ENCODE data around the gene GLP1R. TPM values are rescaled to one million over a fixed set of nuclear protein-coding genes. Genes with fewer than 3 reads are reported as not detected.

Gene GLP1R
- total RNA-seq, 1 experiment from 2014 or later: not detected

DNA sequence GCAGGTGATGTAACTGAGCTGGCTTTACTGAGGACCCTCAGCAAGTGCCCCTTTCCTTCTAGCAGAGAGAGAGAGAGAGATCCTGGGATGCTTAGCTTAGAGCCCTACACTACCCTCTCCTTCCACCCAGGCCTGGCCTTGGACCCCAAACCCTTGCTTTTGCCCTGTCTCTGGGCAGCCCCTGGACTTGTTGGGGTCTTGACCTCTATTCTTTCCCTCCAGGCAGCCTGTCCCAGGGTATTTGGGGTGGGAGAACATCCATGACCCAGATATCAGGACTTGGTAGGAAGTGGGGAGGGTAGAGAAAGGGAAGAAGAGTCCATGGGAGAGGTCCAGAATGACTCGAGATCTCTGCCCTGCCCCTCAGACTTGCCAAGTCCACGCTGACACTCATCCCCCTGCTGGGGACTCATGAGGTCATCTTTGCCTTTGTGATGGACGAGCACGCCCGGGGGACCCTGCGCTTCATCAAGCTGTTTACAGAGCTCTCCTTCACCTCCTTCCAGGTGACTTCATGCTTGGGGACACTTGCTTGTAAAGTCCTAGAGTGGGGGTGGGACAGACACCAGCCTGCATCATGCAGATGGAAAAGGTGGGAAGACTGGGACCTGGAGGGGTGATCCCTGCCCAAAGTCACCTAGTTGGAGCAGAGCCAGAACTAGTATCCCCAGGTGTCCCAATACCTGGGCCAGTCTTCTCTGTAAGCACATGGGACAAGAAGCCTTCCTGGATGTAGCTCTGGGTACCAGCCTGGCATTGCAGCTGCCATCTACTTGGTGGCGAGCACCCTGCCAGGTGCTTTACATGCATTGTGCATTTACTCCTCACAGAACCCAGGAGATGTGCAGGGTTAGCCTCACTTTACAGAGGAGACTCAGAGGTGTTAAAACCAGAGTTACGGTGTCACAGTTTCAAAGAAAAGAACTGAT lies 30.9 kb downstream of the GLP1R start:
- TF ChIP-seq EZH2 (IDR thresholded peaks at IDR 0.05; ENCODE audit: low read length, unreplicated experiment) (no peak), EZH2phosphoT487 (IDR thresholded peaks at IDR 0.05; ENCODE audit: borderline replicate concordance, low read length) (no peak)
- TF ChIP-seq, protein P1, sequence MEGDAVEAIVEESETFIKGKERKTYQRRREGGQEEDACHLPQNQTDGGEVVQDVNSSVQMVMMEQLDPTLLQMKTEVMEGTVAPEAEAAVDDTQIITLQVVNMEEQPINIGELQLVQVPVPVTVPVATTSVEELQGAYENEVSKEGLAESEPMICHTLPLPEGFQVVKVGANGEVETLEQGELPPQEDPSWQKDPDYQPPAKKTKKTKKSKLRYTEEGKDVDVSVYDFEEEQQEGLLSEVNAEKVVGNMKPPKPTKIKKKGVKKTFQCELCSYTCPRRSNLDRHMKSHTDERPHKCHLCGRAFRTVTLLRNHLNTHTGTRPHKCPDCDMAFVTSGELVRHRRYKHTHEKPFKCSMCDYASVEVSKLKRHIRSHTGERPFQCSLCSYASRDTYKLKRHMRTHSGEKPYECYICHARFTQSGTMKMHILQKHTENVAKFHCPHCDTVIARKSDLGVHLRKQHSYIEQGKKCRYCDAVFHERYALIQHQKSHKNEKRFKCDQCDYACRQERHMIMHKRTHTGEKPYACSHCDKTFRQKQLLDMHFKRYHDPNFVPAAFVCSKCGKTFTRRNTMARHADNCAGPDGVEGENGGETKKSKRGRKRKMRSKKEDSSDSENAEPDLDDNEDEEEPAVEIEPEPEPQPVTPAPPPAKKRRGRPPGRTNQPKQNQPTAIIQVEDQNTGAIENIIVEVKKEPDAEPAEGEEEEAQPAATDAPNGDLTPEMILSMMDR (conservative IDR thresholded peaks at IDR 0.05; ENCODE audit: low read depth, low read length): no peak
- no peak overlapping the region for H3K4me2 ChIP-seq (ENCODE audit: low read length)
- no peak overlapping the region for H2AFZ ChIP-seq (ENCODE audit: low read length)
- ChIA-PET CTCF (no interaction called here), POLR2A (ENCODE audit: unreplicated experiment) (no interaction called here)
- no TSS peak for BruUV-seq (replicated peaks)
- no peak overlapping the region for H3K27ac ChIP-seq (ENCODE audit: low read length)
- ATAC-seq (no peak), DNase-seq (no peak)
- no peaks in the 10 kb centered on the region for H3K9me3 ChIP-seq (ENCODE audit: low read length)
- H3F3A ChIP-seq (ENCODE audit: low read length, unreplicated experiment): no peaks in the 10 kb centered on the region
- H3K9me2 ChIP-seq (replicated peaks; ENCODE audit: low read length): no peaks in the 10 kb centered on the region
- no peak overlapping the region for H3K9ac ChIP-seq (ENCODE audit: low read length)
- H4K20me1 ChIP-seq (ENCODE audit: low read length): no peaks in the 10 kb centered on the region
- intact Hi-C loops (cut with micrococcal nuclease): no loop called here
- no peaks in the 10 kb centered on the region for H3K36me3 ChIP-seq (ENCODE audit: low read depth, low read length)
- H3K27me3 ChIP-seq (ENCODE audit: low read length): peaks cover 22% of the 10 kb centered on the region
- no peaks in the 10 kb centered on the region for H3K79me2 ChIP-seq (ENCODE audit: low read length)
- H3K4me1 ChIP-seq (ENCODE audit: insufficient read depth, low read length): no peaks in the 10 kb centered on the region
- H3K4me3 ChIP-seq (ENCODE audit: low read length): no peak overlapping the region

DNA sequence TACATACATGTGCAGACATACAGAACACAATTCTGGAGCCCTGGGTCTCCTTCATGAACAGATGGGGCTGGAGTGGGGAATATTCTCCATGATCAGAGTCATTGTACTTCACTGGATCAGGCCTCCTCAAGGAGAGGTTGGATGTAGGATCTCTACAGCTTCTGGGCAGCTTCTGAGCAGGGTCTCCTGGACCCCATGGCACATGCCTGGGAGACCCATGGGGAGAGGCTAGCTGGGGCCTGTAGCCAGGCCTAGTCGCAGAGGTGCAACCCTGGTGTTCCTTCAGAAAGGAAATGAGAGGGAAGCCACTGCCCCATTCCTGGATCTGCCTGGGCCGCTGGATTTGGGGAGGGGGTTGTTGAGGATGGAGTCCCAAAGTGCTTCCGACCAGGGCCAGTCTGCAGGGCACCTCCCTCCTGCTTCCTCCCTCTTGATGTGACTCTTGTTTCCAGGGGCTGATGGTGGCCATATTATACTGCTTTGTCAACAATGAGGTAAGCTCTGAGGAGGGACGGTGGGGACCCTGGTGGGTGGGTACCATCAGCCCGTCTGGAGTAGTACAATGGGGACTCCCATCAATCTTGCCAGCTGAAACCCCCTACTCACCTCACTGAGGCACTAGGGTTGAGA lies 31.8 kb downstream of the GLP1R start:
- ChIA-PET CTCF (no interaction called here), POLR2A (ENCODE audit: unreplicated experiment) (no interaction called here)
- Histone ChIP-seq H3K4me2 (ENCODE audit: low read length) (no peak overlapping the region), H3K9me3 (ENCODE audit: low read length) (no peaks in the 10 kb centered on the region), H3K79me2 (ENCODE audit: low read length) (no peaks in the 10 kb centered on the region), H2AFZ (ENCODE audit: low read length) (no peak overlapping the region), H3K9me2 (replicated peaks; ENCODE audit: low read length) (no peaks in the 10 kb centered on the region), H3K27ac (ENCODE audit: low read length) (no peak overlapping the region), H3K36me3 (ENCODE audit: low read depth, low read length) (no peaks in the 10 kb centered on the region), H3F3A (ENCODE audit: low read length, unreplicated experiment) (no peaks in the 10 kb centered on the region), H3K4me1 (ENCODE audit: insufficient read depth, low read length) (no peaks in the 10 kb centered on the region), H4K20me1 (ENCODE audit: low read length) (no peaks in the 10 kb centered on the region), H3K27me3 (ENCODE audit: low read length) (peaks cover 30% of the 10 kb centered on the region), H3K4me3 (ENCODE audit: low read length) (no peak overlapping the region), H3K9ac (ENCODE audit: low read length) (no peak overlapping the region)
- BruUV-seq (replicated peaks): no TSS peak
- TF ChIP-seq EZH2 (IDR thresholded peaks at IDR 0.05; ENCODE audit: low read length, unreplicated experiment): no peak
- TF ChIP-seq EZH2phosphoT487 (IDR thresholded peaks at IDR 0.05; ENCODE audit: borderline replicate concordance, low read length): no peak
- TF ChIP-seq, protein P1 (conservative IDR thresholded peaks at IDR 0.05; ENCODE audit: low read depth, low read length): no peak
- DNase-seq: no peak
- no peak for ATAC-seq
- intact Hi-C loops (cut with micrococcal nuclease): no loop called here

DNA sequence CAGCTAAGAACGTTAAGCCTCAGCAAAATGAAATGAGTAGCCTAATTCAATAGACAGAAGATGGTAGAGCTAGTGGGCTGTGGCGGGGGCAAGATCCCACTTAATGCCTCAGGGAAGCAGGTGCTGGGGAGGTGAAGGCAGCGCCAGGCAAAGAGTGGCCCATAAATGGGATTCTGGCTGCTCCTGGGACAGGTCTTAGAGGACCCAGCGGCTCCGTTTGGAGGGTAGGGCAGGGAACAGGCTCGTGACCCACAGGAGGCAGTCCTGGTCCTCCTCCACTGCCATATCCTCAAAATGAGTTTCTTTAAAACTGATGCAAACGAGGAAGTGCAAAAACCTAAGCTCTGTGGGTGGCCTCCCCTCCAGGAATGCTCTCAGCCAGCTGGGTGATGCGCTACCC lies 33.7 kb downstream of the GLP1R start:
- intact Hi-C loops (cut with micrococcal nuclease): no loop called here
- no TSS peak for BruUV-seq (replicated peaks)
- Histone ChIP-seq H3F3A (ENCODE audit: low read length, unreplicated experiment) (no peaks in the 10 kb centered on the region), H3K36me3 (ENCODE audit: low read depth, low read length) (no peaks in the 10 kb centered on the region), H3K9me2 (replicated peaks; ENCODE audit: low read length) (no peaks in the 10 kb centered on the region), H3K9ac (ENCODE audit: low read length) (no peak overlapping the region), H3K9me3 (ENCODE audit: low read length) (no peaks in the 10 kb centered on the region), H3K4me2 (ENCODE audit: low read length) (no peak overlapping the region), H2AFZ (ENCODE audit: low read length) (no peak overlapping the region), H3K4me3 (ENCODE audit: low read length) (no peak overlapping the region), H3K4me1 (ENCODE audit: insufficient read depth, low read length) (no peaks in the 10 kb centered on the region), H3K27ac (ENCODE audit: low read length) (no peak overlapping the region), H3K27me3 (ENCODE audit: low read length) (peaks cover 41% of the 10 kb centered on the region), H3K79me2 (ENCODE audit: low read length) (no peaks in the 10 kb centered on the region), H4K20me1 (ENCODE audit: low read length) (no peaks in the 10 kb centered on the region)
- DNase-seq: no peak
- TF ChIP-seq, protein P1 (conservative IDR thresholded peaks at IDR 0.05; ENCODE audit: low read depth, low read length): no peak
- TF ChIP-seq EZH2 (IDR thresholded peaks at IDR 0.05; ENCODE audit: low read length, unreplicated experiment) (no peak), EZH2phosphoT487 (IDR thresholded peaks at IDR 0.05; ENCODE audit: borderline replicate concordance, low read length) (no peak)
- no peak for ATAC-seq
- POLR2A ChIA-PET (ENCODE audit: unreplicated experiment): no interaction called here
- CTCF ChIA-PET: no interaction called here
